SKM-1 treated with dmso at 0.1 percent for 144 hours (cell line): ENCODE measurements around the gene TPCN1.

ENCODE experiments used
- DNase-seq: peaks from one replicate; lab custom pipeline; 2025; ENCODE audit not compliant: unreplicated experiment; lab: John Stamatoyannopoulos, UW

TPCN1 gene

GRCh38 chr12:113222730-113223531 lies 1.7 kb downstream of the TPCN1 start:
- DNase-seq: no peak

DNA sequence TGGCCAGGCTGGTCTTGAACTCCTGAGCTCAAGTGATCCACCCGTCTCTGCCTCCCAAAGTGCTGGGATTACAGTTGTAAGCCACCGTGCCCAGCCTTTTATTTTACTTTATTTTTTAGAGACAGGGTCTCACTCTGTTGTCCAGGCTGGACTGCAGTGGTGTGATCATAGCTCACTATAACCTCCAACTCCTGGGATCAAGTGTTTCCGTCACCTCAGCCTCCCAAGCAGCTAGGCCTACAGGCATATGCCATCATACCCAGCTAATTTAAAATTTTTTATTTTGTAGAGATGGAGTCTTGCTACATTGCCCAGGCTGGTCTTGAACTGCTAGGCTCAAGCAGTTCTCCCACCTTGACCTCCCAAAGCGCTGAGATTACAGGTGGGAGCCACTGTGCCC lies 3.7 kb downstream of the TPCN1 start:
- no peak for DNase-seq

GRCh38 chr12:113226696-113227568 lies 5.7 kb downstream of the TPCN1 start:
- DNase-seq: no peak

GRCh38 chr12:113227686-113228391 lies 6.6 kb downstream of the TPCN1 start:
- no peak for DNase-seq

DNA sequence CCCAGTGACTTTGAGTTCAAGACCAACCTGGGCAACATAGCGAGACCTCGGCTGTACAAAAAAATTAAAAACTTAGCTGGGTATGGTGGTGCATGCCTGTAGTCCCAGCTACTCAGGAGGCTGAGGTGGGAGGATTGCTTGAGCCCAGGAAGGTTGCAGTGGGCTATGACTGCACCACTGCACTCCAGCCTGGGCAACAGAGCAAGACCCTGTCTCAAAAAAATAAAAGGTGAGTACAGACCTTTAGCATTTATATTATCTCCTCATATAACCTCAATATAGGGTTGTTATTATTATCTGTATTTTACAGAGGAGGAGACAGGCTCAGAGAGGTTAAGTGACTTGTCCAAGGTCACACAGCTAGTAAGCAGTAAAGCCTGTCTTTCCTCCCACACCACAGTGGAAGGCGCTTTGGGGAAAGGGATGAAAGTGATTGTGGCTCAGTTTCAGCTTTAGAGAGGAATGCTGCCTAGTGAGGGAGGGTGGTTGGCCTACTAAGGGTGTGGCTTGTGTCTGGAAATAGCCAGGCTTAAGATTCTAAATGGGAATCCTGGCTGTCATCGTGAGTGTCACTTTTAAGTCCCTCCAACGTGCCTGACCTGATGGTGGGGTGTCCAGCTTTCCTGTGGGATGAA lies 7.2 kb downstream of the TPCN1 start:
- DNase-seq: no peak

DNA sequence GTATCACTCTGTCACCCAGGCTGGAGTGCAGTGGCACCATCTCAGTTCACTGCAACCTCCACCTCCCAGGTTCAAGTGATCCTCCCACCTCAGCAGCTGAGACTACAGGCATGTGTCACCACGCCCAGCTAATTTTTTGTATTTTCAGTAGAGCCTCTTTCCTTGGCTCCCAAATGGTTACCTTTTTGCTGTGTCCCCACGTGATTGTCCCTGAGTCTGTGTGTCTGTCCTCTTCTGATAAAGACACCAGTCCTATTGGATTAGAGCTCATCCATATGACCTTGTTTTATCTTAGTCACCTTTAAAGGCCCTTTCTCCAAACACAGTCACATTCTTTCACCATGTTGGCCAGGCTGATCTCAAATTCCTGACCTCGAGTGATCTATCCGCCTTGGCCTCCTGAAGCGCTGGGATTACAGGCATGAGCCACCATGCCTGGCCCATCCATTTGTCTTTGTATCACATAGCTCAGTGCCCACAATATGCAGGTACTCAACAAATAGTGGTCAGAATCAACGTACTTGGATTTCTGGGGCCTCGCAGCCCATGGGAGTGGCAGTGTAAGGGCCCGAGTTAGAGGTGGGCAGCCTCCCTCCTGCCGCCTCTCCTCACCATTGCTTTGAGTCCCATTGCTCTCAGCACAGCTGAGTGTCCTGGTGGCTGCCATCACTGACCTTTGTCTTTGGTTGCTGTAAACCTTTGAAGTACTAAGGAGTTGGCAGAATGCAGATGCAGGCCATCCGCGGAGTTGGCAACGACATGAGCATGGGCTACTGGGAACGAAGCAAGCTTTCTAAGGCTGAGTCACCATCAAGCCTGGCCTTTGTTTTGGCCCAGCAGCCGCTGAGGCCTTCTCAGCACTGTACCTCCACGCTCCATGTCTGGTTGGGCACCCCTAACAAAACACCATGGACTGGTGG lies 9.3 kb downstream of the TPCN1 start:
- no peak for DNase-seq

DNA sequence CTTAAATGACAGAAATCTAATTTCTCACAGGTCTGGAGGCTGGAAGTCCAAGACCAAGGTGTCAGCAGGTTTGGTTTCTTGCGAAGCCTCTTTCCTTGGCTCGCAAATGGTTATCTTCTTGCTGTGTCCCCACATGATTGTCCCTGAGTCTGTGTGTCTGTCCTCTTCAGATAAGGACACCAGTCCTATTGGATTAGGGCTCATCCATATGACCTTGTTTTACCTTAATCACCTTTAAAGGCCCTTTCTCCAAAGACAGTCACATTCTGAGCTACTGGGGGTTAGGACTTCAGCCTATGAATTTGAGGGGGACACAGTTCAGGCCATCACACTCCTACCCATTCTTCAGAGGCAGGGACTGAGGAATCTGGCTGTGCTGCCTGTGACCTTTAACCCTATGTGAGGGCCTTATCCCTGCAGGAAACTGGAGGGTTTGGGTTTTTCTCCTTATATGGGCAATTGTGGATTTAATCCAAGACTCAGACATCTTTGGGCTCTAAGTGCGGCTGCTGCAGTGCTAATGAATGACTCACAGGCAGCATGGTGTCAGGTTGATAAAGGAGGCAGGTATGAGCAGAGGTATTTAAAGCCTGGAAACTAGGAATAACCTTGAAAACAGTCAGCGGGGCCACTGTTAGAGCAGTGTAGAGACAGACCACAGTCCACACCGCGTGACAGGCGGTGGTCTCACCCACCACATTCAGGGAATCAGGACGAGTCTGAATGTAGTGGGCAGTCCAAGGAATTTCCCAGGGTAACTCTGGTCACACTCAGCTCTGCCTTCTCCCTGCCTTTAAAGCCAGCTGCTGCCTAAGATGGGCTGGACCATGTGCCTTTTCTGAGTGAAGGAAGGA lies 10.2 kb downstream of the TPCN1 start:
- DNase-seq: no peak

DNA sequence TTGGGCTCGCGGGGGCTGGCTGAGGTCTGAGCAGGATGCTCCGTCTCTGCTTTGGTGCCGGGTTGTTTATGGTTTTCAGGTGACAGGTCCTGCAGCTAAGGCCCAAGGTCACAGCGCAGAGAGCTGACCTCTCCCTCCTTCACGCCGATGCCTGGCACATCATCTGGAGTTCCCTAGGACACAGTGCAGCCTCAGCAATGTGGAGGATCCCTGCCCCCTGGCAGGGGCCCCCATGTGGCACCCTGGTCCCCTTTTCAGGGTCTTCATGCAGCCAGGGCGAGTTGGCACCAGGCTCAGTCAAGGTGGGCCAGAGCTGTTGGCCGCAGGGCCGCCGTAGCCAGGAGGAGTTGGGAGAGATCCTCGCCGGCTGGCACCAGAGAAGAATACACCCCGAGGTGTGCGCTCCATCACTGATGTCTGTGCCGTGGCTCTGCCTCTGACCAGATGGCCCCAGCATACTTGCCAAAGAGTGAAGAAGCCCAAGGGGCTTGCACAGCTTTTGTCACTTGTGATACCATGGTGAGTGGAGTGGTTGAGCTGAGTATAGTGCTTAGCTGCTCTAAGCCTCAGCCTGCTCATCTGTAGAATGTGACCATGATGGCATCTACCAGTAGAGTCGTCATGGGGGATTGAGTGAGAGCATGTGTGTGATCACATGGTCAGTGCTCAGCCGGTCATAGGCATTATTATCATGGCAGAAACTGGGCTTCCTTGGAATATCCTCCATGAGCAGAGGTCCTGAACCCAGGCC lies 11.0 kb downstream of the TPCN1 start:
- DNase-seq: no peak

GRCh38 chr12:113232840-113233585 lies 11.7 kb downstream of the TPCN1 start:
- no peak for DNase-seq

DNA sequence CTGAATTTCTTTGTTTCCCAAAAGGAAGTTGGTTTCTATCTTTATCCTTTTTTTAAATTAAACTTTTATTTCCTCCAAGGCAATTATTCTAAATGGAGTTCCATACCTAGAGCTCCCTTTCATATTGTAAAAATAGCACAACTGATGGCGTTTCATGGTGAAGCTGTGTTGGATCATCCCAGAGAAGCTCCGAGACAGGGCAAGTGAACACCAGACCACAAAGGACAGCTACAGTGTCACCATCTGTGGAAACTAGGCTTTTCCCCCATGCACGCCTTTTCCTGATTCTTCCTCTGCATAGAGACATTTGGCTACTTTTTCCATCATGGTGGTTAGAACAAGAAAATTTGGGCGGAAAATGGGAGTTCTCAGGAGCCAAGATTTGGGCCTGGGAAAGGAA lies 12.7 kb downstream of the TPCN1 start:
- DNase-seq: no peak

- DNase-seq: no peak
Observed at GRCh38 chr12:113234483-113234882, 13.2 kb downstream of the TPCN1 start.

DNA sequence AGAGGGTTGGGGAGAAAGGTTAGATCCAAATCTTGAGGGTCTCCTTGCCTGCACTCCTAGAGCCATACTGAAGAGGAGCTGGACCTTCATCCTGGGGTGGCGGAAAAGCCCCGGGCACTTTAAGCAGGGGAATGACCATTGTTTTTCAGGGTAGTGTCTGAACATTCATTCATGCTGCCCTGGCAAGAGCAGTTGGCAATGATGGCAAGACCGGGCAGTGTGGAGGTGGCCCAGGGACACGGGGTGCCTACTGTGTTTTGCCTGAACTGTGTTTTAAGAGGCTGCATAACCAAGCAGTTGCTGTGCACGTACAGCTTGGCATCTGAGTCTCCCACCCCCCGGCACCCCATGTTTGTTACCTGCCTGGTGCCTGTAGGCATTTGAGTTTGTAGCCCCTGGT lies 14.7 kb downstream of the TPCN1 start:
- no peak for DNase-seq

GRCh38 chr12:113236539-113237399 lies 15.5 kb downstream of the TPCN1 start:
- DNase-seq: no peak

- no peak for DNase-seq
Observed at GRCh38 chr12:113237748-113238147, 16.5 kb downstream of the TPCN1 start.

DNA sequence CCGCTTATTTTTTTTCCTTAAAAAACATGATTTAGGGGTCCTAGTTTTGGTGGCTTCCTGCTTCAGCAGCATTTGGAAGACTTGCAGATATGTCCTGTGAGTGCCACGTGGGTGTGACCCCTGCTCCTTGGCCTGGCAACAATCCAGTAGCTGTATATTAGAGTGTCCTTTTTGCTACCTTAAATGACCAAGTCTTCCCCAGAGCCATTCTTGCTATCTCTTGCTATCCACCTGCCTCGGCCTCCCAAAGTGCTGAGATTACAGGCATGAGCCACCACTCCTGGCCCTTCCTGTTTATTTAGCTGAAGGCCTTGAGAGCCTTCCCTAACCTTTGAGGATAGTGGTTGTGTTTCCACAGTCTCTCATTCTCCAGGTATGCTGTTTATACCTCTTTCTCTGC lies 17.0 kb downstream of the TPCN1 start:
- DNase-seq: no peak

- DNase-seq: no peak
Observed at GRCh38 chr12:113239288-113239771, 18.1 kb downstream of the TPCN1 start.
